H1 (cell line): ENCODE results near the gene VSX1. TPM values are rescaled to one million over a fixed set of nuclear protein-coding genes. Genes with fewer than 3 reads are reported as not detected.

Experiments
- CTCF ChIA-PET: fragments of 300-600 bp; sonication (Branson Sonifier 250); formaldehyde crosslinking; loops from one replicate; lab custom pipeline; 2021; ENCODE audit not compliant: partially characterized antibody; lab: Charles Lee
- POLR2A ChIA-PET: fragments of 300-600 bp; sonication (Branson Sonifier 250); formaldehyde crosslinking; loops from one replicate; lab custom pipeline; 2021; ENCODE audit warnings: inconsistent platforms; ENCODE audit not compliant: partially characterized antibody; lab: Charles Lee
- DNase-seq, 2 experiments: peaks; one replicate each; pipeline versions ENCODE4 v3.0.0 to v3.0.0-alpha.2; 2010 to 2022; ENCODE audit warnings: low spot score in 2 of 2, low read depth in 1 of 2, mixed read lengths in 1 of 2
- FAIRE-seq: peaks from 2 replicates; lab custom pipeline; 2011; peaks lifted over from hg19 to GRCh38; lab: Jason Lieb, UNC
- H2AFZ ChIP-seq: 2 replicates; pipeline ENCODE4 v1.8.1; 2012; ENCODE audit warnings: low read length, inconsistent platforms
- H2AK5ac ChIP-seq: 2 replicates; pipeline ENCODE4 v1.6.1; 2013; ENCODE audit warnings: low read depth, low read length
- H2BK120ac ChIP-seq: replicated peaks from 2 replicates; pipeline ENCODE3; 2013; ENCODE audit warnings: low read depth, low read length, inconsistent platforms
- H2BK12ac ChIP-seq: 2 replicates; pipeline ENCODE4 v1.6.1; 2013; ENCODE audit warnings: low read depth, low read length
- H2BK15ac ChIP-seq: 2 replicates; pipeline ENCODE4 v1.6.1; 2013; ENCODE audit warnings: low read length
- H2BK20ac ChIP-seq: 2 replicates; pipeline ENCODE4 v1.6.1; 2013; ENCODE audit warnings: low read length
- H2BK5ac ChIP-seq: 2 replicates; pipeline ENCODE4 v1.6.1; 2013; ENCODE audit warnings: low read depth, low read length
- H3K14ac ChIP-seq: 2 replicates; pipeline ENCODE4 v1.6.1; 2013; ENCODE audit warnings: inconsistent platforms; ENCODE audit not compliant: insufficient read length
- H3K18ac ChIP-seq: 2 replicates; pipeline ENCODE4 v1.6.1; 2013; ENCODE audit warnings: low read length; ENCODE audit errors: extremely low read depth
- H3K23ac ChIP-seq: 2 replicates; pipeline ENCODE4 v1.6.1; 2013; ENCODE audit warnings: inconsistent platforms; ENCODE audit not compliant: insufficient read length
- H3K23me2 ChIP-seq: 2 replicates; pipeline ENCODE4 v1.6.1; 2013; ENCODE audit warnings: low read depth, low read length
- H3K27ac ChIP-seq: 2 replicates; pipeline ENCODE4 v1.6.1; 2011; ENCODE audit warnings: low read depth, low read length, inconsistent platforms
- H3K27me3 ChIP-seq, 4 experiments: replicated peaks in 1 of 4; 1 replicate in 1 of 4; 2 replicates in 3 of 4; pipeline versions ENCODE4 v1.6.1 to v1.8.1; 2011 to 2013; ENCODE audit warnings: low read length in 3 of 4, mild to moderate bottlenecking in 3 of 4, inconsistent platforms in 2 of 4, mixed read lengths in 2 of 4, moderate library complexity in 1 of 4; ENCODE audit not compliant: control insufficient read depth in 3 of 4, insufficient read depth in 3 of 4; ENCODE audit errors: extremely low read depth in 1 of 4
- H3K36me3 ChIP-seq, 4 experiments: 2 replicates each; pipeline versions ENCODE4 v1.6.1 to v1.8.1; 2011 to 2013; ENCODE audit warnings: mild to moderate bottlenecking in 4 of 4, low read length in 3 of 4, moderate library complexity in 2 of 4, control low read depth in 1 of 4, inconsistent platforms in 1 of 4; ENCODE audit not compliant: insufficient read depth in 4 of 4, control insufficient read depth in 2 of 4
- H3K4ac ChIP-seq: replicated peaks from 2 replicates; pipeline ENCODE3; 2013; ENCODE audit warnings: low read length, low read depth, mixed read lengths, inconsistent platforms; ENCODE audit not compliant: insufficient read length
- H3K4me1 ChIP-seq, 4 experiments: replicated peaks in 1 of 4; 1 replicate in 1 of 4; 2 replicates in 3 of 4; pipeline versions ENCODE4 v1.6.1 to v1.8.1; 2011 to 2013; ENCODE audit warnings: low read length in 3 of 4, inconsistent platforms in 2 of 4, mixed read lengths in 1 of 4; ENCODE audit not compliant: insufficient read depth in 4 of 4, control insufficient read depth in 3 of 4
- H3K4me2 ChIP-seq, 2 experiments: 2 replicates each; pipeline versions ENCODE4 v1.6.1 to v1.8.1; 2011 to 2013; ENCODE audit warnings: low read depth in 2 of 2, low read length in 2 of 2, control low read depth in 1 of 2, inconsistent platforms in 1 of 2, mild to moderate bottlenecking in 1 of 2; ENCODE audit not compliant: insufficient read depth in 1 of 2
- H3K4me3 ChIP-seq, 4 experiments: fragments of 200-600, 300-600 bp in 1 of 4; sonication (generic), shearing (Covaris generic), sonication (Bioruptor Twin) in 1 of 4; 2 replicates each; pipeline versions ENCODE4 v1.5.1 to v1.8.1; 2011 to 2016; ENCODE audit warnings: low read length in 4 of 4, low read depth in 3 of 4, control low read depth in 2 of 4, inconsistent platforms in 2 of 4, mild to moderate bottlenecking in 2 of 4, mixed read lengths in 1 of 4, moderate library complexity in 1 of 4; ENCODE audit not compliant: insufficient read depth in 2 of 4; ENCODE audit errors: extremely low read depth in 1 of 4
- H3K56ac ChIP-seq: replicated peaks from 2 replicates; pipeline ENCODE3; 2013; ENCODE audit warnings: low read depth, mild to moderate bottlenecking, mixed read lengths, low read length, inconsistent platforms; ENCODE audit not compliant: insufficient read length
- H3K79me1 ChIP-seq: 2 replicates; pipeline ENCODE4 v1.6.1; 2013; ENCODE audit warnings: low read depth, low read length, control low read depth
- H3K79me2 ChIP-seq, 2 experiments: 2 replicates each; pipeline versions ENCODE4 v1.6.1 to v1.8.1; 2012 to 2013; ENCODE audit warnings: low read length in 2 of 2, mild to moderate bottlenecking in 2 of 2, inconsistent platforms in 1 of 2; ENCODE audit not compliant: insufficient read depth in 2 of 2, control insufficient read depth in 1 of 2
- H3K9ac ChIP-seq, 4 experiments: replicated peaks in 1 of 4; 1 replicate in 1 of 4; 2 replicates in 3 of 4; pipeline versions ENCODE4 v1.6.1 to v1.8.1; 2011 to 2013; ENCODE audit warnings: low read depth in 3 of 4, low read length in 3 of 4, control low read depth in 2 of 4, mild to moderate bottlenecking in 2 of 4, moderate library complexity in 2 of 4, inconsistent platforms in 1 of 4; ENCODE audit errors: extremely low read depth in 1 of 4
- H3K9me3 ChIP-seq, 2 experiments: 2 replicates each; pipeline versions ENCODE4 v1.6.1 to v1.8.1; 2012 to 2013; ENCODE audit warnings: mild to moderate bottlenecking in 2 of 2, moderate library complexity in 2 of 2, control low read depth in 1 of 2, inconsistent platforms in 1 of 2, low read depth in 1 of 2, low read length in 1 of 2, mixed read lengths in 1 of 2; ENCODE audit not compliant: insufficient read depth in 2 of 2
- H4K20me1 ChIP-seq, 2 experiments: replicated peaks in 1 of 2; 2 replicates each; pipeline versions ENCODE3 to v1.8.1; 2011 to 2013; ENCODE audit warnings: inconsistent platforms in 2 of 2, low read length in 2 of 2, mild to moderate bottlenecking in 1 of 2; ENCODE audit not compliant: insufficient read depth in 2 of 2, control insufficient read depth in 1 of 2
- H4K5ac ChIP-seq: 2 replicates; pipeline ENCODE4 v1.6.1; 2013; ENCODE audit warnings: low read length, low read depth, mixed read lengths, inconsistent platforms; ENCODE audit not compliant: insufficient read length
- H4K8ac ChIP-seq: 2 replicates; pipeline ENCODE4 v1.8.0; 2013; ENCODE audit warnings: mild to moderate bottlenecking, moderate library complexity, low read length, inconsistent platforms; ENCODE audit not compliant: insufficient read depth; ENCODE audit errors: extremely low read depth
- H4K91ac ChIP-seq: replicated peaks from 2 replicates; pipeline ENCODE3; 2013; ENCODE audit warnings: low read length, mixed read lengths, inconsistent platforms; ENCODE audit not compliant: insufficient read length
- ASH2L ChIP-seq: fragments of 200-600, 300-600 bp; sonication (generic); IDR thresholded peaks from one replicate; pipeline ENCODE4 v1.7.1; 2017; ENCODE audit warnings: low read length
- E2F6 ChIP-seq: IDR thresholded peaks from 2 replicates; pipeline ENCODE4 v1.6.1; 2012; ENCODE audit warnings: inconsistent platforms
- FOSL1 ChIP-seq: IDR thresholded peaks from 2 replicates; pipeline ENCODE4 v1.6.1; 2011; ENCODE audit warnings: mild to moderate bottlenecking, low read depth, low read length, moderate library complexity; ENCODE audit not compliant: insufficient read depth
- HDAC6 ChIP-seq: IDR thresholded peaks from one replicate; pipeline ENCODE4 v1.7.1; 2012; ENCODE audit warnings: low read depth, mild to moderate bottlenecking, inconsistent platforms, low read length, moderate library complexity
- JUN ChIP-seq: IDR thresholded peaks from 2 replicates; pipeline ENCODE4 v1.6.1; 2011; ENCODE audit warnings: low read depth, mild to moderate bottlenecking, improper control_type of control experiment, low read length
- KDM5A ChIP-seq: fragments of 200-600 bp; IDR thresholded peaks from 2 replicates; pipeline ENCODE4 v1.7.1; 2012; ENCODE audit warnings: mild to moderate bottlenecking, low read length, inconsistent platforms, mixed read lengths
- PHF8 ChIP-seq: fragments of 200-600 bp; sonication (generic); conservative IDR thresholded peaks from 2 replicates; pipeline ENCODE4 v1.7.1; 2012; ENCODE audit warnings: low read depth, mild to moderate bottlenecking, inconsistent platforms, low read length, moderate library complexity
- POLR2A ChIP-seq, 2 experiments: IDR thresholded peaks; 1 replicate in 1 of 2; 2 replicates in 1 of 2; pipeline ENCODE4 v1.6.1; 2011; ENCODE audit warnings: low read depth in 2 of 2, low read length in 2 of 2, mild to moderate bottlenecking in 2 of 2; ENCODE audit errors: control extremely low read depth in 1 of 2
- RAD21 ChIP-seq, 2 experiments: IDR thresholded peaks in 1 of 2; conservative IDR thresholded peaks in 1 of 2; 2 replicates each; pipeline ENCODE4 v1.6.1; 2011; ENCODE audit warnings: low read depth in 2 of 2, low read length in 2 of 2, improper control_type of control experiment in 1 of 2, inconsistent platforms in 1 of 2, mild to moderate bottlenecking in 1 of 2, moderate library complexity in 1 of 2
- RNF2 ChIP-seq: fragments of 200-900, 300-1000 bp; sonication (generic); IDR thresholded peaks from 2 replicates; pipeline ENCODE4 v1.7.1; 2016; ENCODE audit warnings: borderline replicate concordance, low read depth, mild to moderate bottlenecking, antibody characterized with exemption, low read length; ENCODE audit not compliant: poor library complexity, severe bottlenecking; ENCODE audit errors: missing control alignments
- SIRT6 ChIP-seq: IDR thresholded peaks from one replicate; pipeline ENCODE4 v1.7.1; 2012; ENCODE audit warnings: low read length, inconsistent platforms
- SP1 ChIP-seq: IDR thresholded peaks from 2 replicates; pipeline ENCODE4 v1.6.1; 2011; ENCODE audit warnings: low read depth, low read length
- SP4 ChIP-seq: IDR thresholded peaks from 2 replicates; pipeline ENCODE4 v1.6.1; 2012; ENCODE audit warnings: low read length, inconsistent platforms
- SUZ12 ChIP-seq: fragments of 200-600 bp; sonication (generic); IDR thresholded peaks from 2 replicates; pipeline ENCODE4 v1.6.1; 2012; ENCODE audit warnings: mild to moderate bottlenecking, inconsistent platforms, low read length, moderate library complexity, mixed read lengths
- TBP ChIP-seq: IDR thresholded peaks from 2 replicates; pipeline ENCODE4 v1.6.1; 2011; ENCODE audit warnings: low read depth, low read length, improper control_type of control experiment
- WGBS, 2 experiments: shearing (Covaris generic) in 1 of 2; methylation state at CpG; one replicate each; pipeline versions ENCODE4 v1.1.6 to v1.1.7; 2013 to 2015; ENCODE audit warnings: low lambda C conversion rate in 2 of 2, mixed read lengths in 2 of 2, inconsistent platforms in 1 of 2, low coverage in 1 of 2, missing lambda C conversion rate in 1 of 2; ENCODE audit not compliant: insufficient replicate concordance in 2 of 2, insufficient coverage in 1 of 2, insufficient read length in 1 of 2; ENCODE audit errors: extremely low coverage in 1 of 2, missing lambda C conversion rate in 1 of 2; 5-methylcytosine and 5-hydroxymethylcytosine counted together
- polyA plus RNA-seq, 7 experiments: library from polyadenylated mRNA; depleted of rRNA in 3 of 7; stranded (reverse) in 5 of 7; unstranded in 2 of 7; fragments of >200 nt in 5 of 7; fragments of 200-250 nt in 2 of 7; gene quantifications; 1 replicate in 5 of 7; 2 replicates in 1 of 7; 4 replicates in 1 of 7; pipeline versions ENCODE4 v1.2.1 to v1.2.3, GENCODE V29; 2011 to 2013; ENCODE audit warnings: missing spikeins in 2 of 7, mixed read lengths in 2 of 7
- total RNA-seq: library from RNA; stranded (reverse); fragmentation: NEBNext Ultra II Directional; extraction: Animal tissue kit (Norgen Biotek cat#: 25700); gene quantifications from 2 replicates; pipeline ENCODE4 v1.2.1, GENCODE V29; 2021

The VSX1 gene
- total and polyA plus RNA-seq, 2 of the 8 experiments (the other 6 are each of a cell fraction or from before 2014, with no cell fraction given) = 0.14 TPM; not detected in 1

GRCh38 chr20:25040438-25040831 is 41.5 kb downstream of the VSX1 start:
- Histone ChIP-seq H3K4ac (no peak overlapping the region), H3K36me3 (no peaks in the 10 kb centered on the region), H2AK5ac (no peak overlapping the region), H3K23ac (no peak overlapping the region), H2BK12ac (no peak overlapping the region), H3K18ac (no peak overlapping the region), H3K9ac (no peak overlapping the region), H4K5ac (no peak overlapping the region), H3K4me3 (no peak overlapping the region), H4K8ac (no peak overlapping the region), H3K23me2 (no peaks in the 10 kb centered on the region), H3K79me2 (no peaks in the 10 kb centered on the region), H2BK120ac (no peak overlapping the region), H3K79me1 (no peaks in the 10 kb centered on the region), H3K56ac (no peak overlapping the region), H3K9me3 (no peaks in the 10 kb centered on the region), H3K27ac (no peak overlapping the region), H3K27me3 (no peaks in the 10 kb centered on the region; a peak in 1 of 7 replicates), H4K91ac (no peak overlapping the region), H2AFZ (no peak overlapping the region), H2BK5ac (no peak overlapping the region), H2BK15ac (no peak overlapping the region), H3K14ac (no peak overlapping the region), H3K4me2 (no peak overlapping the region), H3K4me1 (no peaks in the 10 kb centered on the region; a peak in 1 of 7 replicates), H4K20me1 (no peaks in the 10 kb centered on the region), H2BK20ac (no peak overlapping the region)
- POLR2A ChIA-PET = interaction anchor here (0.7 kb wide), 1 partner anchor 22 kb away, joined by 4 read pairs; no protein-coding TSS in a partner anchor
- CTCF ChIA-PET = no interaction called here
- DNase-seq (no peak), FAIRE-seq (no peak)
- WGBS, 2 experiments = 95% methylated on average over 6 of the region's 6 CpGs; no CpG with 5 or more reads in 1 of the 2 experiments
- no peak for TF ChIP-seq FOSL1
- TF ChIP-seq HDAC6 = no peak
- TF ChIP-seq POLR2A (IDR thresholded peaks at IDR 0.05; ENCODE audit: control extremely low read depth in 1 of 2, low read depth in 2 of 2, low read length in 2 of 2) = no peak
- TF ChIP-seq KDM5A = no peak
- TF ChIP-seq SP4 = no peak
- TF ChIP-seq RAD21 (IDR thresholded peaks at IDR 0.05 in 1 of 2, conservative IDR thresholded peaks at IDR 0.05 in 1 of 2; ENCODE audit: low read depth in 2 of 2, low read length in 2 of 2) = no peak
- TF ChIP-seq ASH2L = no peak
- TF ChIP-seq SUZ12 = no peak
- no peak for TF ChIP-seq TBP
- no peak for TF ChIP-seq E2F6
- no peak for TF ChIP-seq SIRT6
- no peak for TF ChIP-seq RNF2
- TF ChIP-seq PHF8 = no peak
- no peak for TF ChIP-seq JUN
- TF ChIP-seq SP1 = no peak
